Lung (tissue), 12 donors: Measurements from ENCODE around the gene TLCD1. TPM values are rescaled to one million over a fixed set of nuclear protein-coding genes. Genes with fewer than 3 reads are reported as not detected.

Experiments
- ATAC-seq: fragments of 200-7000 bp; cut with Tn5 transposase; one replicate; pipeline ENCODE4 v1.9.1; 2020; ENCODE audit warnings: moderate number of reproducible peaks; ENCODE audit not compliant: insufficient read depth, low FRiP score
- DNase-seq, 3 donors: peaks; one replicate each; pipeline ENCODE4 v3.0.0-alpha.2; 2013 to 2017
- H3K27ac ChIP-seq, 2 donors: one replicate each; pipeline ENCODE4 v1.5.1; 2013; ENCODE audit warnings: mild to moderate bottlenecking in 2 of 2, moderate library complexity in 2 of 2, control low read depth in 1 of 2, inconsistent platforms in 1 of 2, low read depth in 1 of 2, low read length in 1 of 2
- H3K27me3 ChIP-seq, 3 donors: one replicate each; pipeline ENCODE4 v1.5.1; 2013; ENCODE audit warnings: low read length in 2 of 3; ENCODE audit not compliant: control insufficient read depth in 3 of 3, insufficient read depth in 3 of 3
- H3K36me3 ChIP-seq, 4 donors: one replicate each; pipeline ENCODE4 v1.5.1; 2013; ENCODE audit warnings: low read length in 4 of 4, mild to moderate bottlenecking in 1 of 4, moderate library complexity in 1 of 4; ENCODE audit not compliant: control insufficient read depth in 4 of 4, insufficient read depth in 4 of 4
- H3K4me1 ChIP-seq, 5 donors: one replicate each; pipeline ENCODE4 v1.5.1; 2013; ENCODE audit warnings: low read length in 5 of 5, mild to moderate bottlenecking in 2 of 5, moderate library complexity in 1 of 5; ENCODE audit not compliant: control insufficient read depth in 5 of 5, insufficient read depth in 5 of 5
- H3K4me3 ChIP-seq: one replicate; pipeline ENCODE4 v1.5.1; 2013; ENCODE audit warnings: mild to moderate bottlenecking, control low read depth, moderate library complexity
- H3K9ac ChIP-seq, 2 donors: one replicate each; pipeline ENCODE4 v1.5.1; 2013; ENCODE audit warnings: low read length in 2 of 2, control low read depth in 1 of 2; ENCODE audit not compliant: insufficient read depth in 1 of 2
- H3K9me3 ChIP-seq, 4 donors: one replicate each; pipeline ENCODE4 v1.5.1; 2013; ENCODE audit warnings: low read length in 3 of 4, mild to moderate bottlenecking in 1 of 4, moderate library complexity in 1 of 4; ENCODE audit not compliant: control insufficient read depth in 4 of 4, insufficient read depth in 3 of 4
- WGBS, 2 donors: extraction: QIAGEN DNeasy Blood & Tissue Kit; methylation state at CpG; one replicate each; pipeline ENCODE4 v1.1.7; 2013; 5-methylcytosine and 5-hydroxymethylcytosine counted together
- polyA plus RNA-seq, 2 donors: library from polyadenylated mRNA; stranded (reverse); fragments of 200-250 nt; gene quantifications; one replicate each; pipeline ENCODE4 v1.2.1, GENCODE V29; 2013
- total RNA-seq, 2 donors: library from RNA; depleted of rRNA in 1 of 2; stranded (reverse); fragments of >200 nt in 1 of 2; gene quantifications; one replicate each; pipeline ENCODE4 v1.2.1, GENCODE V29; 2014 to 2021
- TF ChIP-seq, protein P1 (sequence below): IDR thresholded peaks from 2 replicates; pipeline ENCODE4 v1.5.1; 2012; ENCODE audit warnings: mild to moderate bottlenecking; ENCODE audit errors: control extremely low read depth, extremely low read depth
- donor health status: control.
- donor health status: control.
- donor health status: Bipolar disorder and iron deficiency.
- donor health status: healthy.
- donor health status: DM: yes; HTN: yes; CAD: no.

The TLCD1 gene
- total and polyA plus RNA-seq, 4 donors, result 3.8 to 42.0 (median 28.7) TPM

GRCh38 chr17:28710861-28711722 is 14.9 kb downstream of the TLCD1 start:
- WGBS, 2 donors, result 0% methylated on average over 60 to 74 of the region's 74 CpGs
- TF ChIP-seq, protein P1, sequence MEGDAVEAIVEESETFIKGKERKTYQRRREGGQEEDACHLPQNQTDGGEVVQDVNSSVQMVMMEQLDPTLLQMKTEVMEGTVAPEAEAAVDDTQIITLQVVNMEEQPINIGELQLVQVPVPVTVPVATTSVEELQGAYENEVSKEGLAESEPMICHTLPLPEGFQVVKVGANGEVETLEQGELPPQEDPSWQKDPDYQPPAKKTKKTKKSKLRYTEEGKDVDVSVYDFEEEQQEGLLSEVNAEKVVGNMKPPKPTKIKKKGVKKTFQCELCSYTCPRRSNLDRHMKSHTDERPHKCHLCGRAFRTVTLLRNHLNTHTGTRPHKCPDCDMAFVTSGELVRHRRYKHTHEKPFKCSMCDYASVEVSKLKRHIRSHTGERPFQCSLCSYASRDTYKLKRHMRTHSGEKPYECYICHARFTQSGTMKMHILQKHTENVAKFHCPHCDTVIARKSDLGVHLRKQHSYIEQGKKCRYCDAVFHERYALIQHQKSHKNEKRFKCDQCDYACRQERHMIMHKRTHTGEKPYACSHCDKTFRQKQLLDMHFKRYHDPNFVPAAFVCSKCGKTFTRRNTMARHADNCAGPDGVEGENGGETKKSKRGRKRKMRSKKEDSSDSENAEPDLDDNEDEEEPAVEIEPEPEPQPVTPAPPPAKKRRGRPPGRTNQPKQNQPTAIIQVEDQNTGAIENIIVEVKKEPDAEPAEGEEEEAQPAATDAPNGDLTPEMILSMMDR, result no peak
- Histone ChIP-seq H3K4me1 (peaks cover 0 to 23% (median 5%) of the 10 kb centered on the region in 5 donors), H3K9me3 (no peaks in the 10 kb centered on the region), H3K9ac (peak overlapping the region; percentile 25 to 89), H3K27ac (peak overlapping the region; percentile 84 to 90), H3K27me3 (no peaks in the 10 kb centered on the region), H3K4me3 (peak overlapping the region; percentile 57), H3K36me3 (peaks cover 0 to 29% (median 12%) of the 10 kb centered on the region in 4 donors)
- ATAC-seq (peak; percentile 97), DNase-seq (peak; percentile 97 to 98 (median 98))

DNA sequence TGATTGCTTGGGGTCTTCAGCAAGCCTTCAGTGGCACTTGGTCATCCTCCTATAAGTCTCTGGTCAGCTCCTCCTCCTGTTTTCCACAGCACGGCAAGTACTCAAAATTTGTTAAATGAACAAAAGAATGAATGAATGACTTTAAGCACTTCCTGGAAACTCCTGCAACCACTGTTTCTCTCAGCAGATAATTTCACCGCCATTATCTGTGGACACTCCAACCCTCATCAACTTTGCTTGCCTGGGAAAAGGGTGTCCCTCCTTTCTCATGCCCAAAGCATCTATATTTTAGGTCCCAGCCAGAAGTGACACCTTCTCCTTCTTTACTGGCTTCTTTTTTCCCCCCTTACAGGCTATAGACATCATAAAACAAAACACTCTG is 18.7 kb downstream of the TLCD1 start:
- no peak overlapping the region for H3K27ac ChIP-seq
- TF ChIP-seq, protein P1, result no peak
- WGBS, 2 donors, result 89 to 96% methylated on average over 2 of the region's 2 CpGs
- H3K4me1 ChIP-seq, result peaks cover 0 to 12% (median 0%) of the 10 kb centered on the region in 5 donors
- DNase-seq (no peak), ATAC-seq (no peak)
- no peak overlapping the region for H3K9ac ChIP-seq
- H3K27me3 ChIP-seq, result no peaks in the 10 kb centered on the region
- H3K36me3 ChIP-seq, result peaks cover 5 to 25% (median 9%) of the 10 kb centered on the region in 4 donors
- H3K4me3 ChIP-seq, result no peak overlapping the region
- H3K9me3 ChIP-seq, result no peaks in the 10 kb centered on the region

DNA sequence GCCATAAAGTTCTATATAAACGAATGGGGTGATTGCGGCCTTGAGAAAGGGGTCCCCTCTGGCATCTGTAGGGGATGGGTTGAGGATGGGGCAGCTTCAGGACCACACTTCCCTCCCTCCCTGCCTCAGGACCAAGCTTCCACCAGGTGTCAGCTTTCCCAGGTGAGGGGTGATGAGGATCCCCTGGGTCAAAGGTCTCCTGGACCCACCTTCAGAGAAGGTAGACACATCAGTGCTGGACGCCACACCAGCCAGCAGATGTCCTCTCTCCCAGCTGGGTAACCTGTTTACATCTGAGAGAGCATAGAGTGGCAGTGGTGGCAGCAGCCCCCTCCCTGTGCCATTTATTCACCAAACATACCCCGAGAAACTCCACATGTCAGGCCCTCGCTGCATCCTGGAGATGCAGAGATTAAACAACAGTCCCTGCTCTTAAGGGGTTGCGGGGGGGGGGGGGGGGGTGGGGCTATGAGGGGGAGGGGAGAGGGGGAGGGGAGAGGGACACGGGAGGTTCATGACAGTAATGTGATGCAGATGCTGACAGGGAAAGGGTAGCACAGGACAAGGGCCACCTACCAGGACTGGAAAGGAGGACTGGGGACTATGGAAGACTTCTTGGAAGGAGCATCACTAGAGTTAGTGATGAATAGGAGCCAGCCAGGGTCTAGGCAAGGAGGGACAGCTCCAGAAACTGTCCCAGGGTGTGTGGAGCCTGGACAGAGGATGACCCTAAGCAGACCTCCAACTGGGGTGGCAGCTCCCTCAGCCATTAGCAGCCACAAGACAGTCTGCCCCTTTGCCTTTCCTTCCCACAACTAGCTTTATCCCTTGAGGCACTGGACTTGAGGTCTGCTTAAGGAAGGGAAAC is 19.3 kb downstream of the TLCD1 start:
- H3K4me1 ChIP-seq, result peaks cover 0 to 8% (median 0%) of the 10 kb centered on the region in 5 donors
- no peak overlapping the region for H3K27ac ChIP-seq
- WGBS, 2 donors, result 69 to 79% methylated on average over 6 to 7 of the region's 7 CpGs
- H3K9me3 ChIP-seq, result no peaks in the 10 kb centered on the region
- DNase-seq (no peak), ATAC-seq (no peak)
- no peaks in the 10 kb centered on the region for H3K27me3 ChIP-seq
- TF ChIP-seq, protein P1, result no peak
- H3K36me3 ChIP-seq, result peaks cover 6 to 31% (median 10%) of the 10 kb centered on the region in 4 donors
- H3K4me3 ChIP-seq, result no peak overlapping the region
- H3K9ac ChIP-seq, result no peak overlapping the region
